AG04450 (cell line): ENCODE data around the gene EIF1. TPM values are rescaled to one million over a fixed set of nuclear protein-coding genes. Genes with fewer than 3 reads are reported as not detected.

Source experiments
- CTCF ChIA-PET: fragments of 300-600, 350-600 bp; formaldehyde crosslinking; extraction: SDS; loops from one replicate; lab custom pipeline; 2022; ENCODE audit warnings: antibody characterized with exemption, inconsistent platforms; lab: Charles Lee
- POLR2A ChIA-PET: fragments of 350-600 bp; formaldehyde crosslinking; extraction: SDS; loops from one replicate; lab custom pipeline; 2021; ENCODE audit warnings: antibody characterized with exemption, inconsistent platforms; lab: Yijun Ruan, JAX
- DNase-seq: peaks from one replicate; pipeline ENCODE4 v3.0.0-alpha.2; 2011; ENCODE audit warnings: low read depth, low spot score
- H3K27ac ChIP-seq: one replicate; pipeline ENCODE4 v1.5.1; 2012; ENCODE audit warnings: low read depth, low read length, control low read depth
- H3K27me3 ChIP-seq: one replicate; pipeline ENCODE4 v1.6.0; 2012; ENCODE audit warnings: low read length; ENCODE audit not compliant: control insufficient read depth, insufficient read depth
- H3K4me3 ChIP-seq: 2 replicates; pipeline ENCODE4 v1.5.1; 2011; ENCODE audit warnings: mild to moderate bottlenecking, low read depth, low read length, control low read depth
- H3K9me3 ChIP-seq: 2 replicates; pipeline ENCODE4 v1.5.1; 2012; ENCODE audit warnings: low read length; ENCODE audit not compliant: control insufficient read depth, insufficient read depth
- polyA plus RNA-seq: library from polyadenylated mRNA; depleted of rRNA; stranded (reverse); fragments of >200 nt; gene quantifications from 2 replicates; pipeline ENCODE4 v1.2.3, GENCODE V29; 2011
- TF ChIP-seq, protein P1 (sequence below): IDR thresholded peaks from 2 replicates; pipeline ENCODE4 v1.5.1; 2011; ENCODE audit warnings: low read depth, low read length, control low read depth, inconsistent platforms

EIF1 gene
- polyA plus RNA-seq, 1 experiment = 549 TPM

DNA sequence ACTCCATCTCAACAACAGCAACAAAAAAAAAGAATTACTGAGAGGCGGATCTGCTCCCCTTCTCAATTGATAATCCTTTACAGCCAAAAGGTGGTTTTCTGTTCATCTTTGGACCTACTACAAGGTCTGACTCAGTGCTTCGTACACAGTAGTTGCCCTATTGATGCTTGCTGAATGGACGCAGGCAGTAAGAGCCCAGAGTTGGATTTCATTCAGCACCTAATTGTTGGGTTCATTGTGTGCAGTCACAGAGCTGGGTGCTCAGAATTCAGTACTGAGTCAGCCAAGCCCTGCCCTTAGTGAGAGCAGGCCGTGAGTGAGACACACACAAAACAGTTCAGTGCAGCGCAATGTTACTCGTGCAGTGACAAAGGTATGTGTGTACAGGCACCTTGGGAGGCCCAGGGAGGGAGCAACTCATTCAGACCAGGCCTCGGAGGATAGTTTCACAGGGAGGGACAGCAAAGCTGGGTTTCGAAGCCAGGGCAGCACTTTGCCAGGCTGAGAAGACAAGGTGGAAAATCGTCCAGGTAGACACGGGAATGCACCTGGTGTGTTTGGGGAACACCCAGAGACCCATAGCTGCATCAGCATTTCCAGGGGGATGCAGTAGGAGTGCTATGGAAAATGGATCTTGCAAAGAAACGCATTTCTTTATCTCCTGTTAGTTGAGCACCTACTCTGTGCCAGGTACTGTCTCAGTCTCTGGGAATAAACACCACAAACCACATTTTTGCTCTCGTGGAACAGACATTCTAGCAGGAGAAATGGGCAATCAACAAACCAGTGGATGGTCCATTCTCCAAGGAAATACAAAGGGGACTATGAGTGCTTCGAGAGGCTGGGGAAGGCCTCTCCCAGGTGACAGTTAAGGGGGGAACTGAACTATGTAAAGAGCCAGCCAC, 46.2 kb upstream of the EIF1 start:
- peak overlapping the region; percentile 31 for H3K27ac ChIP-seq
- peaks cover 2% of the 10 kb centered on the region for H3K27me3 ChIP-seq
- ChIA-PET POLR2A (no interaction called here), CTCF (interaction anchor here (10.4 kb wide), 1 partner anchor 91 kb away, joined by 251 read pairs; no protein-coding TSS in a partner anchor)
- H3K9me3 ChIP-seq = no peaks in the 10 kb centered on the region
- DNase-seq = no peak
- no peak overlapping the region for H3K4me3 ChIP-seq
- TF ChIP-seq, protein P1, sequence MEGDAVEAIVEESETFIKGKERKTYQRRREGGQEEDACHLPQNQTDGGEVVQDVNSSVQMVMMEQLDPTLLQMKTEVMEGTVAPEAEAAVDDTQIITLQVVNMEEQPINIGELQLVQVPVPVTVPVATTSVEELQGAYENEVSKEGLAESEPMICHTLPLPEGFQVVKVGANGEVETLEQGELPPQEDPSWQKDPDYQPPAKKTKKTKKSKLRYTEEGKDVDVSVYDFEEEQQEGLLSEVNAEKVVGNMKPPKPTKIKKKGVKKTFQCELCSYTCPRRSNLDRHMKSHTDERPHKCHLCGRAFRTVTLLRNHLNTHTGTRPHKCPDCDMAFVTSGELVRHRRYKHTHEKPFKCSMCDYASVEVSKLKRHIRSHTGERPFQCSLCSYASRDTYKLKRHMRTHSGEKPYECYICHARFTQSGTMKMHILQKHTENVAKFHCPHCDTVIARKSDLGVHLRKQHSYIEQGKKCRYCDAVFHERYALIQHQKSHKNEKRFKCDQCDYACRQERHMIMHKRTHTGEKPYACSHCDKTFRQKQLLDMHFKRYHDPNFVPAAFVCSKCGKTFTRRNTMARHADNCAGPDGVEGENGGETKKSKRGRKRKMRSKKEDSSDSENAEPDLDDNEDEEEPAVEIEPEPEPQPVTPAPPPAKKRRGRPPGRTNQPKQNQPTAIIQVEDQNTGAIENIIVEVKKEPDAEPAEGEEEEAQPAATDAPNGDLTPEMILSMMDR = no peak

DNA sequence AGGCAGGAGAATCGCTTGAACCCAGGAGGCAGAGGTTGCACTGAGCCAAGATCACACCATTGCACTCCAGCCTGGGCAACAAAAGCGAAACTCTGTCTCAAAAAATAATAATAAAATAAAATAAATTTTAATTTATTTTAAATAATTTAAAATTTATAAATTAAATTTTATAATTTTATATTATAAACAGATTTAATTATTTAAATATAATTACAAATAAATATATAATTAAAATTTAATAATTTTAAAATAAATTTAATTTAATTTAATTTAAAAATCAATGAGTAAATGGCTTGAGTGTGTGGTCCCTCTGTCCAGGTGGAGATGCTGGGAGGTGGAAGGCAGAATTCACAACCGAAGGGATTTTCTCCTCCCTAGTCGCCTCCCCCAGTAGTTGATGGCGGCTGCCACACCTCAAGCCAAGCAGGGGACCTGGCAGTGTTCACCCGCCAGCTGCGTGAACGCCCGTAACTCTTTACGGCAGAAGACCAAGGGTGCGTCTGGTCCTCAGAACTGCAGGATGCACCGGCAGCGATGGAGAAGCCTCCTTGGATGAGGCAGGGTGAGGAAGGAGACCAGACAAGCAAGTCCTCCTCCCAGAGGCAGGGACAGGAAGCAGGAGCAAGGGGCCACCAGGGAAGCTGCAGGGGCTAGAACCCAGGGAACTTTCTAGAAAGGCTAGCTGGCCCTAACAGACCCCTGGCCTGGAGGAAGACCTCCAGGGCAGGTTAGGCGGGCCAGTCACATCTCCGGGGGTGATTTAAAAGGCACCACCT, 41.5 kb upstream of the EIF1 start:
- no peak for DNase-seq
- H3K27ac ChIP-seq = no peak overlapping the region
- no peaks in the 10 kb centered on the region for H3K27me3 ChIP-seq
- POLR2A ChIA-PET = no interaction called here
- H3K9me3 ChIP-seq = no peaks in the 10 kb centered on the region
- no peak overlapping the region for H3K4me3 ChIP-seq
- CTCF ChIA-PET = interaction anchor here (1.1 to 10.4 kb wide), 25 partner anchors 8 to 920 kb away, joined by 3 to 285 read pairs (median 8); no protein-coding TSS in a partner anchor
- TF ChIP-seq, protein P1 = no peak

DNA sequence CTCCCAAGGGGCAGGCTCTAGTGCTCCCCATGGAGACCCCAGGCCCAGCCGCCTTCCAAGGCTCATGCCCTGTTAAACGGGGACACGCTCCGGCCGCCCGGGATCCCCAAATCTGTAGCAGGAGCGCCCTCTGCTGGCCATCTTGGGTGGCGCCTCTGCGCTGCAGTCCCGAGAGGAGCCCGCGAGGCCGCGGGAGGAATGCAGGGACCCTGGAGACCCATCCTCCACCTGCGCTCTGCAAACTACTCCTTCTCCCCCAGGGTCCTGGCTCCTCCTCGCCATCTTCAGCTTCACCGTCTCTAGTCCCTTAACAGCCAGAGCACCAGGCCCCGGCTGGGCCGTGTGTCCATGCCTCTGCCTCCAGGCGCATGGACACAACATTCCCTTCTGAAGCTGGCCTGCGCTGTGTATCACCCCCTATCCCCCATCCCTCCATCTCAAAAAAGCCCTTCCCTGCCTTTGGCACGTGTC, 40.7 kb upstream of the EIF1 start:
- CTCF ChIA-PET = interaction anchor here (0.6 to 10.4 kb wide), 80 partner anchors 8 to 1094 kb away, joined by 3 to 285 read pairs (median 6); partner anchors contain the start of genes KRT10, KRT12, KRT17 and KRT20
- DNase-seq = peak; percentile 24
- Histone ChIP-seq H3K27ac (peak overlapping the region; percentile 21), H3K4me3 (peak overlapping the region; percentile 55), H3K27me3 (peaks cover 3% of the 10 kb centered on the region), H3K9me3 (no peaks in the 10 kb centered on the region)
- TF ChIP-seq, protein P1 = peak; percentile 89
- POLR2A ChIA-PET = interaction anchor here (0.6 to 1.0 kb wide), 3 partner anchors 40 to 830 kb away, joined by 3 to 6 read pairs (median 3); partner anchors contain the start of gene EIF1

DNA sequence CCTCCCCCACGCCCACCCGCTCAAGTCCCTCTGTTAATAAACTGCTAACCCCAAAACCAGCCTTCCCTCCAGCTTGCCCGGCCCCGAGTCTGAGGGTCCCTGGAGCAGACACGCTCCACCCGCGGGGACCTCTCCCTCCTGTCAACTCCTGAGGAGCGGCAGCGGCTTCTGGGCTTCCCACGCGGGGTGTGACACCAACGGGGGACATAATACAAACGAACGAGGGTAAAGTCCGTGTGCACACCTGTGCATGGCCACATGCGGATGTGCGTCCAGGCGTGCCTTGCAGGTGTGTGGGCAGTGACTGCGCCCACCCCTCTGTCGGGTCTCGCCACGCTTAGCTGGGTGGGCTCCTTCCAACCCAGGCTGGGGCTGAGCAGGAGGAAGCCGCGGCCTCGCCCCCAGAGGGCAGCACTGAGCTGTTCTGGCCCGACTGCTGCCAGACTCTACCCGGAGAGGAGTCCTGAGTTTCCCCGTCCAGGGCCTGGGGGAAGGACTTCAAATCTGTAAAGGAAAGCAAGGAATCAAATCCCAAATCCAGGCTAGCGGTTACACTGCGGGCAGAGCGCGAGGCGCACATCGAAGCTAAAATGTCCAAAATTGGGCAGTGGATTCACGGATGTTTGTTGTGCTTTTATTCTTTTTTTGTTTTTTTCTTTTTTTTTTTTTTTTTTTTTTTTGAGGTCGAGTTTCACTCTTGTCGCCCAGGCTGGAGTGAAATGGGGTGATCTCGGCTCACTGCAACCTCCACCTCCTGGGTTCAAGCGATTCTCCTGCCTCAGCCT, 40.1 kb upstream of the EIF1 start:
- Histone ChIP-seq H3K27me3 (peaks cover 3% of the 10 kb centered on the region), H3K27ac (peak overlapping the region; percentile 47), H3K9me3 (no peaks in the 10 kb centered on the region), H3K4me3 (peak overlapping the region; percentile 55)
- peak; percentile 61 for DNase-seq
- TF ChIP-seq, protein P1 = peak; percentile 93
- POLR2A ChIA-PET = interaction anchor here (0.6 to 1.0 kb wide), 6 partner anchors 14 to 1001 kb away, joined by 3 to 6 read pairs (median 3); partner anchors contain the start of genes EIF1 and SMARCE1
- CTCF ChIA-PET = interaction anchor here (0.5 to 10.4 kb wide), 121 partner anchors 9 to 1099 kb away, joined by 3 to 285 read pairs (median 4); partner anchors contain the start of genes EIF1, KRT10, KRT12 and KRT17
